Panc1 (cell line): ENCODE results near the gene GMFB. TPM values are rescaled to one million over a fixed set of nuclear protein-coding genes. Genes with fewer than 3 reads are reported as not detected.

Experiments
- ATAC-seq: fragments of 200-7000 bp; cut with Tn5 transposase; 2 replicates; pipeline ENCODE4 v1.9.1; 2020; ENCODE audit warnings: mild to moderate bottlenecking, moderate library complexity
- BruUV-seq: library from RNA; stranded (reverse); fragments of 400-500 nt; replicated peaks from 2 replicates; lab custom pipeline; 2021; lab: Mats Ljungman, UMichigan
- CTCF ChIA-PET: fragments of 300-600 bp; sonication (Branson Sonifier 250); formaldehyde crosslinking; loops from one replicate; lab custom pipeline; 2022; ENCODE audit warnings: antibody characterized with exemption; lab: Charles Lee
- POLR2A ChIA-PET: fragments of 300-600 bp; sonication (Branson Sonifier 250); formaldehyde crosslinking; loops from one replicate; lab custom pipeline; 2022; ENCODE audit warnings: antibody characterized with exemption; lab: Charles Lee
- DNase-seq: peaks from one replicate; pipeline ENCODE4 v3.0.0-alpha.2; 2010; ENCODE audit warnings: low read depth, low spot score
- H3K27ac ChIP-seq: 2 replicates; pipeline ENCODE4 v1.5.1; 2011; ENCODE audit warnings: mild to moderate bottlenecking, low read length, inconsistent platforms
- H3K27me3 ChIP-seq: fragments of 200-500 bp; sonication (Bioruptor generic); 2 replicates; pipeline ENCODE4 v1.6.0; 2014; ENCODE audit warnings: low read length, inconsistent platforms; ENCODE audit not compliant: control insufficient read depth, insufficient read depth
- H3K36me3 ChIP-seq: fragments of 200-500 bp; sonication (Bioruptor generic); 2 replicates; pipeline ENCODE4 v1.5.1; 2014; ENCODE audit warnings: inconsistent platforms, mild to moderate bottlenecking, low read length, moderate library complexity; ENCODE audit not compliant: control insufficient read depth, insufficient read depth
- H3K4me1 ChIP-seq: 2 replicates; pipeline ENCODE4 v1.5.1; 2011; ENCODE audit warnings: inconsistent platforms, mild to moderate bottlenecking, low read length, moderate library complexity; ENCODE audit not compliant: control insufficient read depth, insufficient read depth
- H3K4me3 ChIP-seq, 2 experiments: 2 replicates each; pipeline ENCODE4 v1.5.1; 2011 to 2012; ENCODE audit warnings: low read depth in 2 of 2, low read length in 2 of 2, mild to moderate bottlenecking in 2 of 2, inconsistent platforms in 1 of 2, moderate library complexity in 1 of 2
- H3K9me3 ChIP-seq: fragments of 200-500 bp; sonication (Bioruptor generic); 2 replicates; pipeline ENCODE4 v1.5.1; 2014; ENCODE audit warnings: low read depth, mild to moderate bottlenecking, inconsistent platforms, low read length, moderate library complexity; ENCODE audit not compliant: control insufficient read depth, insufficient read depth
- POLR2AphosphoS5 ChIP-seq: IDR thresholded peaks from 2 replicates; pipeline ENCODE4 v1.6.1; 2012; ENCODE audit warnings: mild to moderate bottlenecking, low read depth, low read length, moderate library complexity
- SIN3A ChIP-seq: IDR thresholded peaks from 2 replicates; pipeline ENCODE4 v1.6.1; 2012; ENCODE audit warnings: low read depth, mild to moderate bottlenecking, low read length, moderate library complexity, borderline replicate concordance; ENCODE audit not compliant: insufficient read depth
- TCF7L2 ChIP-seq: IDR thresholded peaks from 2 replicates; pipeline ENCODE4 v1.6.1; 2011; ENCODE audit warnings: mild to moderate bottlenecking, low read depth, low read length, inconsistent platforms
- in situ Hi-C: cut with HindIII; loops from 2 replicates; pipeline ENCODE4 v1.10.0; 2016; ENCODE audit warnings: low sequenced_read_pairs, low pct_unique_long_range_greater_than_20kb
- intact Hi-C: fragments of 100-400 bp; cut with micrococcal nuclease; formaldehyde crosslinking; loops from one replicate; pipeline ENCODE4 v1.10.0; 2022; ENCODE audit not compliant: unreplicated experiment
- total RNA-seq: library from RNA; stranded (reverse); gene quantifications from one replicate; pipeline ENCODE4 v1.2.1, GENCODE V29; 2021; ENCODE audit not compliant: unreplicated experiment
- TF ChIP-seq, protein P1 (sequence below): fragments of 450-650 bp; IDR thresholded peaks from 2 replicates; pipeline ENCODE4 v1.5.1; 2017; ENCODE audit warnings: mild to moderate bottlenecking
- TF ChIP-seq, protein P2 (sequence below), 2 experiments: IDR thresholded peaks; 2 replicates each; pipeline ENCODE4 v1.6.1; 2011 to 2012; ENCODE audit warnings: low read depth in 2 of 2, control low read depth in 1 of 2, low read length in 1 of 2, mild to moderate bottlenecking in 1 of 2, moderate library complexity in 1 of 2; ENCODE audit not compliant: insufficient read depth in 1 of 2

The GMFB gene
- total RNA-seq, 1 experiment from 2014 or later: 54.2 TPM

DNA sequence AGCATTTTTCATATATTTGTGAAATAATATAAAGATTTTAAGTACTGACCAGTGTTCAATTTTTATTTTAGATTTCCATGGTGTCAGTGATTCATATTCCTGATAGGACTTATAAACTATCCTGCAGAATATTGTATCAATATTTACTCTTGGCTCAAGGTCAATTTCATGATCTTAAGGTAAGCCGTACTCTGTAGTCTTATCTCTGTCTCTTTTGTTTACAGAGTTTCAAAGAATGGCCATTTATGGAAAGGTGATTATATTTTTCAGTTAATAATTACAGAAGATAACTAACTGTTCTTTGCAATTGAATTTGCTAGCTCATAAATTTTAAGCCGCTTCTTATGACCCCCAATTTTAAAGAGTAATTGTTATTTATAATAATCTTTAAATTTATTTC lies 48.9 kb upstream of the GMFB start:
- H3K4me1 ChIP-seq: no peaks in the 10 kb centered on the region
- CTCF ChIA-PET: no interaction called here
- no peaks in the 10 kb centered on the region for H3K27me3 ChIP-seq

DNA sequence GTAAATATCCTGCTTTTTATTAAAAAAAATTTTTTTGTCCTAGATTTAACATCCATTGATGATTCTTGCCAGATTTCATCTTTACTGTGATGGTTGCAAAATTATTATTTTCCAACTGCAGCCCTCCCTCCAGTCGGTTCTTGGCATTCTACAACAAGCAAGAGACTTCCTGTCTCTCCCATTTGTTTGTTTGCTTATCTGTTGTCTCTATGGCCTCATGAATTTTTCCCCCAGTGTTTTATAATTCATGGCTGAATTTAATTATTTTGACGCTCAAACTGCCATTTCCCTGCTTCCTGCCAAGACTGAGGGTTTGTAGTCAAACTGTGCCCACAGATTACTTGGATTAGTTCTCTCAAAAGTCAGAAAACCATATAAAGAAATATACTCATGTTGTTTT lies 46.9 kb upstream of the GMFB start:
- ChIA-PET POLR2A (interaction anchor here (0.6 kb wide), 1 partner anchor 72 kb away, joined by 3 read pairs; no protein-coding TSS in a partner anchor), CTCF (interaction anchor here (0.7 kb wide), 1 partner anchor 64 kb away, joined by 4 read pairs; no protein-coding TSS in a partner anchor)
- Histone ChIP-seq H3K4me1 (no peaks in the 10 kb centered on the region), H3K27me3 (no peaks in the 10 kb centered on the region), H3K36me3 (0 out of 2 replicates have a peak, but pooled peaks cover 2% of the 10 kb centered on the region), H3K4me3 (no peak overlapping the region), H3K27ac (no peak overlapping the region), H3K9me3 (no peaks in the 10 kb centered on the region)
- TF ChIP-seq TCF7L2 (no peak), SIN3A (no peak), POLR2AphosphoS5 (no peak)
- TF ChIP-seq, protein P1, sequence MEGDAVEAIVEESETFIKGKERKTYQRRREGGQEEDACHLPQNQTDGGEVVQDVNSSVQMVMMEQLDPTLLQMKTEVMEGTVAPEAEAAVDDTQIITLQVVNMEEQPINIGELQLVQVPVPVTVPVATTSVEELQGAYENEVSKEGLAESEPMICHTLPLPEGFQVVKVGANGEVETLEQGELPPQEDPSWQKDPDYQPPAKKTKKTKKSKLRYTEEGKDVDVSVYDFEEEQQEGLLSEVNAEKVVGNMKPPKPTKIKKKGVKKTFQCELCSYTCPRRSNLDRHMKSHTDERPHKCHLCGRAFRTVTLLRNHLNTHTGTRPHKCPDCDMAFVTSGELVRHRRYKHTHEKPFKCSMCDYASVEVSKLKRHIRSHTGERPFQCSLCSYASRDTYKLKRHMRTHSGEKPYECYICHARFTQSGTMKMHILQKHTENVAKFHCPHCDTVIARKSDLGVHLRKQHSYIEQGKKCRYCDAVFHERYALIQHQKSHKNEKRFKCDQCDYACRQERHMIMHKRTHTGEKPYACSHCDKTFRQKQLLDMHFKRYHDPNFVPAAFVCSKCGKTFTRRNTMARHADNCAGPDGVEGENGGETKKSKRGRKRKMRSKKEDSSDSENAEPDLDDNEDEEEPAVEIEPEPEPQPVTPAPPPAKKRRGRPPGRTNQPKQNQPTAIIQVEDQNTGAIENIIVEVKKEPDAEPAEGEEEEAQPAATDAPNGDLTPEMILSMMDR: no peak
- TF ChIP-seq, protein P2, sequence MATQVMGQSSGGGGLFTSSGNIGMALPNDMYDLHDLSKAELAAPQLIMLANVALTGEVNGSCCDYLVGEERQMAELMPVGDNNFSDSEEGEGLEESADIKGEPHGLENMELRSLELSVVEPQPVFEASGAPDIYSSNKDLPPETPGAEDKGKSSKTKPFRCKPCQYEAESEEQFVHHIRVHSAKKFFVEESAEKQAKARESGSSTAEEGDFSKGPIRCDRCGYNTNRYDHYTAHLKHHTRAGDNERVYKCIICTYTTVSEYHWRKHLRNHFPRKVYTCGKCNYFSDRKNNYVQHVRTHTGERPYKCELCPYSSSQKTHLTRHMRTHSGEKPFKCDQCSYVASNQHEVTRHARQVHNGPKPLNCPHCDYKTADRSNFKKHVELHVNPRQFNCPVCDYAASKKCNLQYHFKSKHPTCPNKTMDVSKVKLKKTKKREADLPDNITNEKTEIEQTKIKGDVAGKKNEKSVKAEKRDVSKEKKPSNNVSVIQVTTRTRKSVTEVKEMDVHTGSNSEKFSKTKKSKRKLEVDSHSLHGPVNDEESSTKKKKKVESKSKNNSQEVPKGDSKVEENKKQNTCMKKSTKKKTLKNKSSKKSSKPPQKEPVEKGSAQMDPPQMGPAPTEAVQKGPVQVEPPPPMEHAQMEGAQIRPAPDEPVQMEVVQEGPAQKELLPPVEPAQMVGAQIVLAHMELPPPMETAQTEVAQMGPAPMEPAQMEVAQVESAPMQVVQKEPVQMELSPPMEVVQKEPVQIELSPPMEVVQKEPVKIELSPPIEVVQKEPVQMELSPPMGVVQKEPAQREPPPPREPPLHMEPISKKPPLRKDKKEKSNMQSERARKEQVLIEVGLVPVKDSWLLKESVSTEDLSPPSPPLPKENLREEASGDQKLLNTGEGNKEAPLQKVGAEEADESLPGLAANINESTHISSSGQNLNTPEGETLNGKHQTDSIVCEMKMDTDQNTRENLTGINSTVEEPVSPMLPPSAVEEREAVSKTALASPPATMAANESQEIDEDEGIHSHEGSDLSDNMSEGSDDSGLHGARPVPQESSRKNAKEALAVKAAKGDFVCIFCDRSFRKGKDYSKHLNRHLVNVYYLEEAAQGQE (IDR thresholded peaks at IDR 0.05; ENCODE audit: insufficient read depth in 1 of 2, low read depth in 2 of 2, low read length in 1 of 2): no peak
- DNase-seq (no peak), ATAC-seq (no peak)
- BruUV-seq: no TSS peak
- in situ Hi-C loops: no loop called here
- intact Hi-C loops: no loop called here

More for the DNA sequence above, 48.9 kb upstream of the GMFB start:
- TF ChIP-seq SIN3A: no peak
- TF ChIP-seq, protein P2 (IDR thresholded peaks at IDR 0.05; ENCODE audit: insufficient read depth in 1 of 2, low read depth in 2 of 2, low read length in 1 of 2): no peak
- TF ChIP-seq, protein P1: no peak
- TF ChIP-seq POLR2AphosphoS5: no peak
- TF ChIP-seq TCF7L2: no peak
- 0 out of 2 replicates have a peak, but pooled peaks cover 2% of the 10 kb centered on the region for H3K36me3 ChIP-seq
- no TSS peak for BruUV-seq
- no peak for ATAC-seq
- H3K27ac ChIP-seq: no peak overlapping the region
- in situ Hi-C loops: no loop called here
- POLR2A ChIA-PET: no interaction called here
- H3K4me3 ChIP-seq: no peak overlapping the region
- DNase-seq: no peak
- intact Hi-C loops: no loop called here
- no peaks in the 10 kb centered on the region for H3K9me3 ChIP-seq
